NCI-H187 treated with DMSO at 0.1 percent for 48 hours (cell line): ENCODE results near the gene MATK.

Experiments used
- DNase-seq: peaks from one replicate; lab custom pipeline; 2025; lab: John Stamatoyannopoulos, UW

The MATK gene

DNA sequence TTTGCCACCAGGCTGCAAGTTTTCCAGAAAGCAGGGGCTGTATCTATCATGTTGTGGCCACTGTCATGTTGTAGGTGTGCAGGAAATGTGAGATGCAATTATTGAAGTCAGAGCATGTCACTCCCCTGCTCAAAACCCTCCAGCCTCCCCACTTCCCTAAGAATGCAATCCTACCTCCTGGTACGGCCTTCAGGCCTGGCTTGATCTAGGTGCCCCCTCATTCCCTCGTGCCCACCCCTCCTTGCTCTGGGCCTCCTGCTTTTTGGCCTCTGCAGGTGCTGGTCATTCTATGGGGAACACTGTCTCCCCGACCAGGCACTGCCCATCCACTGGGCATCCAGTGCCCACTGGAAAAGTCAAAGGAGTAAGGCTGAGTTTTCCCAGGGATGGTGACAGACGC lies 28.5 kb upstream of the MATK start:
- no peak for DNase-seq

DNA sequence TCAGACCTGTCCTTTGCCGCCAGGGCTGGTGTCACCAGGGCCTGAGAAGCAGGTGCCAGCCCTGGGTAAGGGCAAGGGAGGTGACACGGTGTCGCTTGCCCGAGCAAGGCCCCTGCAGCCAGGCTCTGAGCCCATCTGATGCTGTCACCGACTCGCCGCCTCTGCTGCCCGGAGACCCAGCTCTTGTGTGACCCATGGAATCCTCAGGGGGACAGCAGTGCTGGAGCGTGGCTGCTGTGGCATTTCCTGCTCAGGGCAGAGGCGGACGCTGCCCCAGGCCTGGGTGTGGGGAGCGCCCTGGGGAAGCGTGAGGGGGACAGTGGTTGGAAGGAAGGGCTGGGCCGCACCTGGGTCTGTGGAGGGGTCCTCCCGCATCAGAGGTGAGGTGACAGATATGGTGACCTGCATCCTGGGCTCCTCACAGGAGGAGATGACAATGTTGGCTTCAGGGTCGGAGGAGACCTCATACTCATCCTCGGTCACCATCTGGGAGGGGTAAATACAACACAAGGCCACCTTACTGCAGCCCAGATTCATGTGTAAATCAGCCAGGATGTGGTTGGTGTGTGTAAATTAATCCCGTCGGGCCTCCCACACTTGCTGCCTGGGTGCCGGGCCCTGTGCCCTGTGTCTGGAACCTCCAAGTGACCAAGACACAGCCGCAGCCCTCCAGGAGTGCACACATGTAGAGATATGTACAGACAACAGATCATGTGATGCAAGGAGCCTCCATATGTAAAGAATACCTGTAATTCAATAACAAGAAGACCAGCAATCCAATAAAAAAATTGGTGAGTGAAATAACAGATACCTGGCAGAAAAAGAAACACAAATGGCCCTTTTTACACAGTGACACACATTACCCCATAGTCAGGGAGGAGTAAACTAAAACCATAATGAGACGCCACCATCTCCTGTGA lies 27.6 kb upstream of the MATK start:
- DNase-seq = no peak

DNA sequence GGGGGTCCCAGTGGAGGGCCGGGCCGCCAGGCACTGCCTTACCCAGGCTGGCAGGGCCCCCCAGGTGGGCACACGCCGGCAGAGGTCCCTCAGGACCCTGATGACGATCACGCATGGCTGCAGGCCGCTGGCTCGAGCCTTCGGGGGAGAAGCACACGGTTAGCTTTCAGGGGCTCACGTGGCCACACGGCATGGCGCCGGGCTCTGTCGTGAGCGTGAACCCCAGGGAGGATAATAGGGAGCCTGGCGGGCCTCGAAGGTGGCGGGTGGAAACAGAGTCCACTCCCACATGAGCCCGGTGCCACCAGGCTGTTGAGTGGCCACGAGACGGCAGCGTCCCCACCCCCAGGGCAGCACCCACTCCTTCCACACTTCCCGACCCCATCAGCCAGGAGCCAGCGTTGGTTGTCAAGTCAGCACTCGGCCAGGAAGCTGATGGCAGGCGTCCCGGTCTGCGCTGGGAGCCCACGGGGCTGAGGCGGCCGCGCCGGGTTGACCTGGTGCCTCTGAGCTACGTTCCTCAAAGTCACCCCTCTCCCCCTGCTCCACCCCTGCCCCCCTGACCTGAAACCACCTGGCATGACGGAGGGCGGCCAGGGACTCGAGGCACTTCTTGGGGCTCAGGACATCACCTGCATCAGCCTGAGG lies 24.7 kb upstream of the MATK start:
- no peak for DNase-seq

DNA sequence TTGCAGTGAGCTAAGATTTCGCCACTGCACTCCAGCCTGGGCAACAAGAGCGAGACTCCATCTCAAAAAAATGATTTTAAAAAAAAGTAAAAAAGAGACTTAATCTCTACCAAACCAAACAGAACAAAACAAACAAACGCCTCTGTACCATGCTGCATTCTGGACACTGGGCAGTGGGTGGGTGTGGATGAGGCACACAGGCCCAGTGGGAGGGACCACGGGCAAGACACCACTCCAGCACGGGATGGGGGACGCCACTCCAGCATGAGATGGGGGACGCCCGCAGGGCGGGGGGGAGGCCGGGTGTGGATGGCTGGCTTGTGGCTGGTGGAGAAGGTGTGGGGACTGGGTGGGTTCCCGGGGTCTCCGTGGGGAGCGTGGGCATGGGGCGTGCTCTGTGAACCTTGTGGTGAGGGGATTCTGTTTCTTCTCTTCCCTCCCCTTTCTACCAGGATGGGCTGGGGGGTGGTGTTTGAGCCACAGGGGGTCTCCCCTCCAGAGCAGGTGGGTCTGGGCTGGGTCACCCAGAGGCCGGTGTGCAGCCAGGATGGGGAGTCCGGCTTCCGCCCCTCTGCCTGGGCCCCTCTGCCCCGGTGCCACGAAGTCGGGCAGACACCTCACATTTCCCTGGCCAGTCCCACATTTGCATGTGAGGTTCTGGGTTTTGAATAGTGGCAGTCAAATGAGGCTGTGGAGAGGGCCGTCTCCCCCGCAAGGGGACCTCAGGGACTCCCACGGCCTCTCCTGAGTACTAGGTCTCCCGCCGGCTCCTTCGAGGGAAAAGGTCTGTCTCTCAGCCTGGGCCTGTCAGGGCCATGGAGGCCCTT lies 23.9 kb upstream of the MATK start:
- no peak for DNase-seq

DNA sequence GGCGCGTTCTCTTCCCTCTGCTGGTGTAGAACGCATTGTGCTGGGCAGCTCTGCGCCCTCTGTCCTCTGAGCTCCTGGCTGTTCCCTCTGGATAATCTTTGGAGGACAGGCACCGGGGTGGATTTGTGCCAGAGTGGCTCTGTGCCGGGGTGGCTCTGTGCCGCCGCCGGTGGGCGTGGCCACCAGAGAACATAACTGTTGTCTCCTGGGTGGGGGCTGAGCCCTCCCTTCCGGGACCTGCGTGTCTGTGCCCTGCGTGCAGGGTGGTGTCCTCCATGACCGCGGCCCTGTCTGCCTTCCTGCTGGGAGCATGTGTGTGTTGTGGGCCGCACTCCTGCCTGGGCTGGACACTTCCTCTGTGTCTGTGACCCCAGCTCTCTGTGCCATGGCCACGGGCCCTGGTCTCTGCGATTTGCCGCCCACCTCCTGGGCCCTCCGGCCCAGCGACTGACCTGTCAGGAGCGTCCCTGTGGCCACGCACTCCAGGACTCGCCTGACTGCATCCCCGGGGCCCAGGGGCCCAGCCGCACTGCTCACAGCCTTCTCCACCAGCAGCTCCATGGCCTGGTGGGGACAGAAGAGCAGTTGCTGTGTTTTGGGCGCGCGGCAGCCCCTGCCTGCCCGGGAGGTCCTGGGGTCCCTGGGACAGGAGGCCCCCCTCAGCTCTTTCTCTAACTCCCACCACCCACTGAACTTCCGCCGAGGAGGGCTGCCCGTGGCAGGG lies 22.4 kb upstream of the MATK start:
- no peak for DNase-seq

DNA sequence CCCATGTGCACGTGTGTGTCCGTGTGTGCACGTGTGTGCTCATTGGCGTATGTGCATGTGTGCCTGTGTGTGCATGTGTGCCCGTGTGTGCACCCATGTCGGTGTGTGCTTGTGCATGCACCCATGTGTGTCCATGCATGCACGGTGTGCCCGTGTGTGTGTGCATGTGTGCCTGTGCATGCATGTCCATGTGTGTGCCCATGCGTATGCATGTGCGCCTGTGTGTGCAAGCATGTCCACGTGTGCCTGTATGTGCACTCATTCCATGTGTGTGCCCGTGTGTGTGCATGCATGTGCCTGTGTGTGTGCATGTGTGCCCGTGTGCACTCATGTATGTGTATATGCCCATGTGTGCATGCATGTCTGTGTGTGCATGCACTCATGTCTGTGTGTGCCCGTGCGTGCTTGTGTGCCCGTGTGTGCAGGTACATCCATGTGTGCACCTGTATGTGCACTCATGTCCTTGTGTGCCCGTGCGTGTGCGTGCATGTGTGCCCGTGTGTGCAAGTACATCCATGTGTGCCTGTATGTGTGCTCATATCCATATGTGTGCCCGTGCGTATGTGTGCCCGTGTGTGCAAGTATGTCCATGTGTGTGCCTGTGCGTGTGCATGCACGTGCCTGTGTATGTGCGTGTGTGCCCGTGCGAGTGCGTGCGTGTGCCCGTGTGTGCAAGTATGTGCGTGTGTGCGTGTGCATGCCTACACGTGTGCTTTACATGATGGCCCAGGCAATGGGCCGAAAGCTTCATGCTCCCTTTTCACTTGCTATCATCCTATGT lies 21.6 kb upstream of the MATK start:
- no peak for DNase-seq

DNA sequence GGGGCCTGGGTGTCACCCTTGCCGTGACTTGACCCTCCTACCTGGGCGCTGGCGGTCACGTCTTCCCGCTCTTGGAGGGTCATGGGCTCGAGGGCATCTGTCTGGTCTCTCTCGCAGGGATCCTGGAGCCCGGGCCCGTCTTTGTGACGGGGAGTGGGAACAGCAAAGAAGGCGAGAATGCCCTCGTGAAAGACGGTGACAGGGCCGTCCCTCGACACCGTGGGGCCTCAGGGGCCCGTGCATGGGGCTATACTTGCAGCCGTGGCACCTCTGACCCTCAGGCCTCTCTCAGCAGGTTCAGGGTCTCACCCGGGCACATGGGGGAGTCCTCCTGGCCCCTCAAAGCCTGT lies 20.9 kb upstream of the MATK start:
- DNase-seq = no peak

DNA sequence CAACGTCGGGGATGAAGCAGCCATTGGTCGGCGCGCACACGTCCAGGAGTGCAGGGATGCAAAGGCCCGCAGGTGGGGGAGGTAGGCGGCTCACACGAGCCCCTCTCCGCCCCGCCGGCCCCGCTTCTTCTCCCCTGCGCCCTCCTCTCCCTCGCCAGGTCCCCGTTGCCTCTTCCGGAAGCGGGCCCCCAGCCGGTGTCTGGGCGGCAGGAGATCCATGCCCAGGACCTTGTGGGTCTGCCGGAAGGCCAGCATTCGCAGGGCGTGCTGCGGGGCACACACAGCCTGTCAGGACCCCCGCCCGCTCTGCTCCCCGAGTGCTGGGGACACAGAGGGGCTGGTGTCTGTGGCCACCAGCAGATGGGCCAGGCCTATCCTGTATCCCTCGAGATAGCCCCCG lies 19.7 kb upstream of the MATK start:
- DNase-seq = no peak

DNA sequence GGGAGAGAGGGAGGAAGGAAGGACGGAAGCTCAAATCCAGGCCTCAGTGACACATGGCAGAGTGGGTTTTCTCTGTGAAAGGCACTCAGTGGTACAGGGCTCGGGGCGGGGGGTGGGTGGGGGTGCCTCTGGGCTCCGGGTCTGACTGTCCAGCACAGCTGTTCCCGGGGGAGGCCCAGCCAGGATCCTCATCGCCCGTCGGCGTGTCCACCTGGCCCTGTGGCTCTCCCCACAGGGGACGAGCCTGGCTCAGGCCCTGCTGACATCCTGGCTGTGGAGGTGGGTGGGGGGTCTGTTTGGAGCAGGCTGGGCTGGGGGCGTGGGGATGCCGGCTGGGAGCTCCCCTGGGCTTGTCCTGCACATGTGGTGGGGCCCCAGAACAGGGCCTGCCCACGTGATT lies 18.2 kb upstream of the MATK start:
- no peak for DNase-seq

DNA sequence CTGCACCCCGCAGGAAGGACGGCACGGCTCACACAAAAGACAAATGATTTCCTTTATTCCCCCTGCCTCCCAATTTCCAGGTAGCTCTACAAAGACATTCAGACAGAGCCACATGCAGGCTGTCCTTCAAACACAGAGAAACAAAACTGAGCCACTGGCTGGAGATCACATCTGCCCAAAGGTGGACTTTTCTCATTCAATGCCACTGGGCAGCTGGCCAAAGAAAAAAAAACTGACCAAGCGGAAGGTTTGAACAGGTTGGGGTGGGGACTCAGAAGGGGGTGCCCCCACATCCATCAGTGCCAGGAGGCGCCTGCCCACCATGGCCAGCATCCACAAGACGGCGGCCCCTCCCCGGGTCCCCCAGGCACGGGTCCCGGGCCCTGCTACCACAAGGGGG lies 17.8 kb upstream of the MATK start:
- no peak for DNase-seq

DNA sequence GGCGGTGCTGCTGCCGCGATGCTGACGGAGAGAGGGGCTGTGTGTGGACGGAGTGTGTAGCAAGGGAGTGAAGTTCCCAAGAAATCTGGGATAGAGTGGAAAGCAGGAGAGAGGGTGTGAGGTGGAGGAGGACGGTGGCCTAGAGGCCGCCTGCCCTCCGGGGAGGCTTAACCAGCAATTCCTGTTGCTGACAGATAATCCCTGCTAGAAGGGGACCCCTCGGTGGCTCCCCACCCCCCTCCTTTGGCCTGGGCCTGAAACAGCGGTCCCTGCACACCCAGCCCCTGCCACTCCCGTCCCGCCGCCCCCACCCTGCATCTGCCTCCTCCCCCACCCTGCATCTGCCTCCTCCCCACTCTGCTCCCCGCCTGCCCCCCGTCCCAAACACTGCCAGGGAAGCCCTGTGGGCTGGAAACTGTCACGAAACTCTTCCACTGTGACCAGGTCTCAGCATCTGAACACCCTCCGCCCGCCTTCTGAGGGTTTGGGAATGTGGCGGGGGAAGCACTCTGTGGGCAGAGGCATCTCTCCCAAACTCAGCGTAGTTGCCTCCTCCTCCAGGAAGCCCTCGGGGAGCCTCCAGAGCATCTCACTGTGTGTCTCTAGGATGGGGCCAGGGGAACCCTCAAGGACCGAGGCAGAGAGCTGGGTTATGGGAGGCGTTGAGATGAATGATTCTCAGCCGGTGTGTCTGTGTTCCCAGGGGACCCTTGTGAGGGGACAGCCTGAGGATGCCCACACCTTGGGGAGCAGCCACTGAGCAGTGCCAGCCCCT lies 17.1 kb upstream of the MATK start:
- no peak for DNase-seq

DNA sequence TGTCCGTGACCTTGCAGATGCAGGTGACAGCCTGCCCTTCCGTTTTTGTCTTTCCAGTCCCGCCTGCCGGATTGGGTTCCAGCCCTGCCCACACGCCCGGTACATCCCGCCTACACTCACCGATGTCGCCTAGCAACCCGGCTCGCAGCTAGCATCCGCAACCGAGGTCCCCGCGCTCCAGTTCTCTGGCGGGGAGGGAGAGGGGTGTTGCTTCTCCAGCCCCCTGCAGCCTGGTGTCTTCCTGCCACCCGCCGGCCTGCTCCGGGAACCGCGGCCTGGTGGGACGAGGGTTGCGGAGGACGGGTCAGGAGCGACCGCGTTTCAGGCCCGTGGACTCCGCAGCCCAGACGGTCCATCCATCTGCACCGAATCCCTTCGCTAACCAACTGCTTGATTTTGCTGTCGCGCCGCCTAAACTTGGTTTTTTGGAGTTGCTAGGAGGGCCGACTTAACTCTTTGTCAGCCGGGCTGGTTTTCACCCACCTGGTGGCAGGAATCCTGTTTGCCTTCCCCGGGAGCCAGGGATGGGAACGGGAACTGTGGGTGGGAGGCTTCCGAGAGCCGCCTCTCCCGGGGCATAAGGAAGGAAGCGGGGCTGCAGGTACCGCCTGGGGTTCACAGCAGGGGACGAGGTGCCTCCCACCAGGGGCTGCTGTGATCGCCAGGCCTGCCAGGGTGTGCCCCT lies 15.4 kb upstream of the MATK start:
- no peak for DNase-seq

DNA sequence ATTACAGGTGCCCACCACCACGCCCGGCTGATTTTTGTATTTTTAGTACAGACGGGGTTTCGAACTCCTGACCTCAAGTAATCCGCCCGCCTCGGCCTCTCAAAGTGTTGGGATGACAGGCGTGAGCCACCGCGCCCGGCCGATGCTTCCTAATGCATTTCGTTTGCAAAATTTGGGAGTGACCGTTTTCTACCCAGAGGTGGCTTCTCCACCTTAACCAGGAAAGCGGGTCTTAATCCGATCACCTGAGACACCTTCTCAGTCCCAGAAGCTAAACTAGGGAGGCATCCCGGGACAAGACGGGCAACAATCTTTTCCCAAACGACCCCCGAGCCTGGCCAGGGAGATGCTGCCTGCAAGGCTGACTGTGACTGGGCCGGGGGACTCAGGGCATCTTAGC lies 14.8 kb upstream of the MATK start:
- DNase-seq = no peak

DNA sequence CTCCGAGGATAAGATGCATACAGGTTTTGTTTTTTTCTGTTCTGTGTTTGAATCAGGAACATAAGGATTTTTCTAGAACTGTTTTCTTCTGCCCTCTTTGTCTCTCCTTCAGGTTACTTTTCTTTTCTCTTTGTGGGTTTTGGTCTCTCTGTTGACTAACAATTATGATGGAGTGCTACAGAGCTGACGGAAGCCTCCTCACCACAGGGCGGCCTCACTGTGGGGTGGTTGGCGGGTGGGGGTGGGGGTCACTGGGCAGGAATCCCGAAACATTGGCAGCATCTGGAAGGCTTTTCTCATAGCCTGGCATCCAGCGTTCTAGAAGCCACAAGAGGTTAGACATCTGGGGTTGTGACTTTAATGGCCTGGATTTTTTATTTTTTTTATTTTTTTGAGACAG lies 12.0 kb upstream of the MATK start:
- no peak for DNase-seq

DNA sequence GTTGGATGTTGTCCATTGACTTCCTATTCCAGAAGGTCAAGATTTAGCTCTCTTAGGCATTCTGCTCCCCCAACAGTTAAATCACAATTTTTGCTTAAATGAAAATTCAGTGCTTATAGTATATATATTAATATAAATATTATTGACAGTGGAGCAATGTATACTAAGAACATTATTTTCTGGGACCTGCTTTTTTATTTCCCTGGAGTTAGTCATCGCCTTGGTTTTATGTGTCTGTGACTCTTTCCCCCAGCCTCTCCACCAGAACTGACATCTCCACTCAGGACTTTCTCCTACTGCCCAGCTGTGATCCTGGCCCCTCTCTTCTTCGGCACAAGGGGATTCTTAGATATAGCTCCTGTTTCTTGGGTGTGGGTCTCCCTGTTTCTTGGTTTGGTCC lies 10.2 kb upstream of the MATK start:
- no peak for DNase-seq

DNA sequence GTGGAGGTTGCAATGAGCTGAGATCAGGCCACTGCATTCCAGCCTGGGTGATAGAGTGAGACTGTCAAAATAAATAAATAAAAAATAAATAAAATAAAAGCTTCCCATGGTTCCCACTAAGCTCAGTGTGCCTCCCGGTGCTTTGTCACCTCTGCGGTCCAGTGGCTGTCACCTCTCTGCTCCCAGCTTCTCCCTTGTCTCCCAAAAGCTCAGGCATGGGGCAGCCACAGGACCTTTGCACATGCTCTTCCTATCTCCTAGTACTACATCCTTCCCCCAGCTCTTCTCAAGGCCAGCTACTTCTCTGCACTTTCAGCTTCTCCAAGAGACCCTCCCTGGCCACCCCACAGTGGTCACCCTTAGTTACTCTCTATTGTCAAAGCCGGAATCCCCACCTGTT lies 7.6 kb upstream of the MATK start:
- DNase-seq = no peak

DNA sequence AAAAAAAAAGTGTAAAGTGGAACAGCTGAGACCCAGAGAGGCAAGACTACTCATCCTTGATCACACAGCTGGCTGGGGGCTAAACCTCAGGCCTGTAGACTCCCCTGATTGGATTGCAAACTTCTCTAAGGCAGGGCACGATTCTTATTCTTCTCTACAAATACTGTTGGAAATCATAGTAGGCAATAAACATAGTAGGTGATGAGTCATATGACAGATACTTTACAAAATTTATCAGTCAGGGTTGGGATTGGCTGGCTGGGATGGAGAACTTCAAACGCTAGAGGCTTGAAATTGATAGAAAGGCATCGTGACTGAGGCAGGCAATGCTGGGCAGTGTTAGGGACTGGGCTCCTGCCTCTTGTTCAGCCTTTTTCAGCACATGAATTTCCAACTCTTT lies 5.9 kb upstream of the MATK start:
- DNase-seq = no peak

DNA sequence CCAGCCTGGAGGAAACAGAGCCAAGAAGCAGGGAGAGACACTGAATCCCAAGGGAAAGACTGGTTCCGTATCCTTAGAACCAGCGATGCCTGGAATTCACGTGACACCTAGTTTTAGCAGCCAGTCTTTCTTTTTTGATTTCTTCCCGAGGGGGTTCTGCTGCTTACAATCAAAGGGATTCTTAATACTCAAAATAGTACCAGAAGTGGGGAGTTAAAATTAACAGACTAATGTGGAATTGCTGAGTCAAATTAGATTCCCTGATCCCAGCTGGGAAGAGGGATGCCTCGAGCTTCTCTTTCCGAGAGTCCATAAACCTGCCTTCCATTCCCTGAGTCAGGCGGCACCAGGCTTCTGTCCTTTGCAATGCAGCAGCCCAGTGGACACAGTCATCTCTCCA lies 4.8 kb upstream of the MATK start:
- DNase-seq = no peak

DNA sequence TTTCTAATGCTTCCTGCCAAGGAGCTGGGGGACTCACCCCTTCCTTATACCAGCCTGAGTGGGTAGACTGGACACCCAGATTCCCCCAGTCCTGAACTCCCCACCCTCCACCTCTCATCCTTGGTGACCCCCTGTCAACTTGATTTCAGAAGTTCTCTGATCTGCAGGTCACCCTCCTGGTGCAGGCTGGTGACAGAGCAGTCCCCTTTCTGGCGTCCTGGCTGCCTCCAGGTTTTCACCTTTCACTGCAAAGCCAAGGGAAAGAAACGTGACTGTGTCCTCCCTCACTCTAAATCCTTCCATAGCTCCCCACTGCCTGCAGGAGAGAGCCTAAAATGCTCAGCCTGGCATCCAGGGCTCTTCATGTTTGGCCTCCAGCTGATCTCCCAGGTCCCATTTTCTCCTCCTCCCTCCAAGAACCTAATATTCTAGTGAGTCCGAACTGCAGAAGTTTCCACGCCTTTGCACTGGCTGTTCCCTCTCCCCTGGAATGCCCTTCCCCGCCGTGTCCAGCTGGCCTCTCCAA lies 4.1 kb upstream of the MATK start:
- DNase-seq = no peak
